HepG2 (cell line): ENCODE results near the gene S1PR2. TPM values are rescaled to one million over a fixed set of nuclear protein-coding genes. Genes with fewer than 3 reads are reported as not detected.

ENCODE experiments used
- ARID4A ChIP-seq: sonication (generic); formaldehyde crosslinking; IDR thresholded peaks from 2 replicates; pipeline ENCODE4 v1.5.0; 2020; ENCODE audit warnings: mild to moderate bottlenecking, missing genetic modification reagents, borderline replicate concordance
- BATF2 ChIP-seq: sonication (generic); formaldehyde crosslinking; IDR thresholded peaks from 2 replicates; pipeline ENCODE4 v1.8.0; 2022; ENCODE audit warnings: mild to moderate bottlenecking, missing genetic modification reagents, moderate library complexity
- ETV5 ChIP-seq: IDR thresholded peaks from 2 replicates; pipeline ENCODE4 v1.6.1; 2018; ENCODE audit warnings: missing biosample characterization, missing genetic modification reagents, inconsistent platforms, borderline replicate concordance
- FOSL2 ChIP-seq: sonication (generic); formaldehyde crosslinking; IDR thresholded peaks from 2 replicates; pipeline ENCODE4 v1.4.0; 2020; ENCODE audit warnings: missing genetic modification reagents
- GLI4 ChIP-seq: sonication (generic); formaldehyde crosslinking; IDR thresholded peaks from 2 replicates; pipeline ENCODE4 v1.5.1; 2020; ENCODE audit warnings: missing genetic modification reagents, mild to moderate bottlenecking, moderate library complexity, borderline replicate concordance
- KMT2B ChIP-seq: IDR thresholded peaks from 2 replicates; pipeline ENCODE4 v1.6.1; 2016; ENCODE audit warnings: missing genetic modification reagents, missing compliant biosample characterization
- NFYC ChIP-seq: IDR thresholded peaks from 2 replicates; pipeline ENCODE4 v1.6.1; 2016; ENCODE audit warnings: missing genetic modification reagents, missing compliant biosample characterization
- RXRB ChIP-seq: IDR thresholded peaks from 2 replicates; pipeline ENCODE4 v1.6.1; 2016; ENCODE audit warnings: borderline replicate concordance, missing genetic modification reagents, missing compliant biosample characterization
- SP1 ChIP-seq, 2 experiments: fragments of 450-650 bp in 1 of 2; sonication (generic) in 1 of 2; formaldehyde crosslinking in 1 of 2; IDR thresholded peaks; 2 replicates each; pipeline versions ENCODE4 v1.4.0 to v1.6.1; 2016 to 2020; ENCODE audit warnings: missing genetic modification reagents in 1 of 2
- TARDBP ChIP-seq: sonication (generic); formaldehyde crosslinking; IDR thresholded peaks from 2 replicates; pipeline ENCODE4 v1.8.0; 2022; ENCODE audit warnings: mild to moderate bottlenecking, missing genetic modification reagents
- TFDP2 ChIP-seq: sonication (generic); formaldehyde crosslinking; IDR thresholded peaks from 2 replicates; pipeline ENCODE4 v1.4.0; 2020; ENCODE audit warnings: missing genetic modification reagents
- ZNF282 ChIP-seq: fragments of 450-650 bp; IDR thresholded peaks from 2 replicates; pipeline ENCODE4 v1.6.1; 2018; ENCODE audit not compliant: partially characterized antibody
- ZNF589 ChIP-seq: sonication (generic); formaldehyde crosslinking; conservative IDR thresholded peaks from 2 replicates; pipeline ENCODE4 v1.8.0; 2022; ENCODE audit warnings: mild to moderate bottlenecking, moderate library complexity, missing genetic modification reagents
- ZNF605 ChIP-seq: sonication (generic); formaldehyde crosslinking; IDR thresholded peaks from 2 replicates; pipeline ENCODE4 v1.8.0; 2022; ENCODE audit warnings: mild to moderate bottlenecking, missing genetic modification reagents
- ZNF776 ChIP-seq: sonication (generic); formaldehyde crosslinking; IDR thresholded peaks from 2 replicates; pipeline ENCODE4 v1.4.0; 2020; ENCODE audit warnings: mild to moderate bottlenecking, missing genetic modification reagents
- ZNF850 ChIP-seq: sonication (generic); formaldehyde crosslinking; conservative IDR thresholded peaks from 2 replicates; pipeline ENCODE4 v1.9.0; 2021; ENCODE audit warnings: mild to moderate bottlenecking, missing genetic modification reagents
- polyA plus RNA-seq, 8 experiments: library from polyadenylated mRNA; depleted of rRNA in 3 of 8; stranded (reverse) in 7 of 8; unstranded in 1 of 8; fragments of >200 nt; fragmentation: Illumina TruSeq in 4 of 8; extraction: Trizol in 4 of 8; gene quantifications; 2 replicates each; pipeline versions ENCODE4 v1.2.1 to v1.2.3, GENCODE V29; 2011 to 2016; ENCODE audit warnings: low read depth in 4 of 8, missing spikeins in 1 of 8, mixed read lengths in 1 of 8; ENCODE audit not compliant: insufficient read depth in 1 of 8
- total RNA-seq, 5 experiments: library from RNA; depleted of rRNA; stranded (reverse); fragments of >200 nt; fragmentation: Illumina TruSeq; extraction: Trizol; gene quantifications; 2 replicates each; pipeline ENCODE4 v1.2.3, GENCODE V29; 2016; ENCODE audit warnings: low read depth in 1 of 5
- TF ChIP-seq, protein P1 (sequence below): sonication (generic); formaldehyde crosslinking; conservative IDR thresholded peaks from 2 replicates; pipeline ENCODE4 v1.8.0; 2022; ENCODE audit warnings: low read depth, missing genetic modification reagents
- TF ChIP-seq, protein P2 (sequence below): sonication (generic); formaldehyde crosslinking; IDR thresholded peaks from 2 replicates; pipeline ENCODE4 v1.5.0; 2020; ENCODE audit warnings: missing genetic modification reagents, mild to moderate bottlenecking, borderline replicate concordance

S1PR2 gene
- total and polyA plus RNA-seq, 2 of the 13 experiments (the other 11 are each of a cell fraction or from before 2014, with no cell fraction given) = 0.91 to 1.3 TPM

GRCh38 chr19:10206226-10206885 lies 24.8 kb downstream of the S1PR2 start (continued):
- TF ChIP-seq BATF2 (CRISPR knock-in tag) (no peak), TFDP2 (CRISPR knock-in tag) (peak; percentile 58; the same call in 1 of the 2 replicates), ETV5 (CRISPR knock-in tag) (0 out of 2 replicates have a peak, but pooled peaks have one; percentile 6), NFYC (CRISPR knock-in tag) (no peak), ZNF282 (no peak), ARID4A (CRISPR knock-in tag) (peak; percentile 14; the same call in 1 of the 2 replicates), ZNF850 (CRISPR knock-in tag) (no peak), ZNF589 (no peak), TARDBP (CRISPR knock-in tag) (peak; percentile 35; the same call in 1 of the 2 replicates), KMT2B (CRISPR knock-in tag) (no peak), GLI4 (CRISPR knock-in tag) (no peak), SP1 (IDR thresholded peaks at IDR 0.05) (no peak), SP1 (CRISPR knock-in tag; IDR thresholded peaks at IDR 0.05) (no peak), FOSL2 (CRISPR knock-in tag) (peak; percentile 97), ZNF776 (CRISPR knock-in tag) (no peak), RXRB (0 out of 2 replicates have a peak, but pooled peaks have one; percentile 25), ZNF605 (no peak)
- TF ChIP-seq, protein P1, sequence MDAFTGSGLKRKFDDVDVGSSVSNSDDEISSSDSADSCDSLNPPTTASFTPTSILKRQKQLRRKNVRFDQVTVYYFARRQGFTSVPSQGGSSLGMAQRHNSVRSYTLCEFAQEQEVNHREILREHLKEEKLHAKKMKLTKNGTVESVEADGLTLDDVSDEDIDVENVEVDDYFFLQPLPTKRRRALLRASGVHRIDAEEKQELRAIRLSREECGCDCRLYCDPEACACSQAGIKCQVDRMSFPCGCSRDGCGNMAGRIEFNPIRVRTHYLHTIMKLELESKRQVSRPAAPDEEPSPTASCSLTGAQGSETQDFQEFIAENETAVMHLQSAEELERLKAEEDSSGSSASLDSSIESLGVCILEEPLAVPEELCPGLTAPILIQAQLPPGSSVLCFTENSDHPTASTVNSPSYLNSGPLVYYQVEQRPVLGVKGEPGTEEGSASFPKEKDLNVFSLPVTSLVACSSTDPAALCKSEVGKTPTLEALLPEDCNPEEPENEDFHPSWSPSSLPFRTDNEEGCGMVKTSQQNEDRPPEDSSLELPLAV (CRISPR knock-in tag) = no peak
- TF ChIP-seq, protein P2, sequence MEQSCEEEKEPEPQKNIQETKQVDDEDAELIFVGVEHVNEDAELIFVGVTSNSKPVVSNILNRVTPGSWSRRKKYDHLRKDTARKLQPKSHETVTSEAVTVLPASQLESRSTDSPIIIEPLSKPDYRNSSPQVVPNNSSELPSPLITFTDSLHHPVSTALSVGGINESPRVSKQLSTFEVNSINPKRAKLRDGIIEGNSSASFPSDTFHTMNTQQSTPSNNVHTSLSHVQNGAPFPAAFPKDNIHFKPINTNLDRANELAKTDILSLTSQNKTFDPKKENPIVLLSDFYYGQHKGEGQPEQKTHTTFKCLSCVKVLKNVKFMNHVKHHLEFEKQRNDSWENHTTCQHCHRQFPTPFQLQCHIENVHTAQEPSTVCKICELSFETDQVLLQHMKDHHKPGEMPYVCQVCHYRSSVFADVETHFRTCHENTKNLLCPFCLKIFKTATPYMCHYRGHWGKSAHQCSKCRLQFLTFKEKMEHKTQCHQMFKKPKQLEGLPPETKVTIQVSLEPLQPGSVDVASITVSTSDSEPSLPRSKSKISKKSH (CRISPR knock-in tag) = peak; percentile 18; the same call in 1 of the 2 replicates
